Endothelial cell (in vitro differentiated cells): ENCODE measurements around the gene BRCA1. TPM values are rescaled to one million over a fixed set of nuclear protein-coding genes. Genes with fewer than 3 reads are reported as not detected.
A peak's percentile ranks its signal among the peaks of the same experiment; 100 is the strongest.

Experiments
- DNase-seq: peaks from one replicate; pipeline ENCODE4 v3.0.0; 2021; ENCODE audit warnings: low spot score
- H3K27ac Mint-ChIP-seq: one replicate; pipeline ENCODE4 v1.8.0; 2021; ENCODE audit warnings: mixed read lengths, inconsistent platforms; ENCODE audit not compliant: unreplicated experiment
- H3K27me3 Mint-ChIP-seq: one replicate; pipeline ENCODE4 v1.8.0; 2021; ENCODE audit warnings: mild to moderate bottlenecking, moderate library complexity, mixed read lengths, inconsistent platforms; ENCODE audit not compliant: unreplicated experiment
- H3K36me3 Mint-ChIP-seq: one replicate; pipeline ENCODE4 v1.8.0; 2021; ENCODE audit warnings: mild to moderate bottlenecking, low read depth, mixed read lengths, inconsistent platforms; ENCODE audit not compliant: unreplicated experiment
- H3K4me1 Mint-ChIP-seq: one replicate; pipeline ENCODE4 v1.8.0; 2021; ENCODE audit warnings: mild to moderate bottlenecking, mixed read lengths, inconsistent platforms; ENCODE audit not compliant: unreplicated experiment
- H3K4me3 Mint-ChIP-seq: one replicate; pipeline ENCODE4 v1.8.0; 2021; ENCODE audit warnings: mild to moderate bottlenecking, mixed read lengths, inconsistent platforms; ENCODE audit not compliant: unreplicated experiment
- H3K9me3 Mint-ChIP-seq: one replicate; pipeline ENCODE4 v1.8.0; 2021; ENCODE audit warnings: mixed read lengths, inconsistent platforms; ENCODE audit not compliant: unreplicated experiment
- CTCF ChIP-seq: fragments of 200-600 bp; sonication (generic); IDR thresholded peaks from one replicate; pipeline ENCODE4 v1.5.0; 2021; ENCODE audit warnings: antibody characterized with exemption; ENCODE audit not compliant: unreplicated experiment
- total RNA-seq: library from RNA; stranded (reverse); fragmentation: NEBNext Ultra II Directional; extraction: Animal tissue kit (Norgen Biotek cat#: 25700); gene quantifications from one replicate; pipeline ENCODE4 v1.2.1, GENCODE V29; 2021; ENCODE audit not compliant: unreplicated experiment

The BRCA1 gene
- total RNA-seq, 1 donor from 2014 or later: 8.7 TPM

- Mint-ChIP-seq H3K9me3 (no peaks in the 10 kb centered on the region), H3K36me3 (peaks cover 4% of the 10 kb centered on the region), H3K27me3 (peaks cover 13% of the 10 kb centered on the region), H3K4me3 (no peak overlapping the region), H3K4me1 (peaks cover 4% of the 10 kb centered on the region), H3K27ac (no peak overlapping the region)
- no peak for TF ChIP-seq CTCF
- DNase-seq: no peak
Measured at GRCh38 chr17:43026595-43026994, 98.6 kb downstream of the BRCA1 start.

GRCh38 chr17:43025766-43026537, 99.2 kb downstream of the BRCA1 start:
- H3K9me3 Mint-ChIP-seq: no peaks in the 10 kb centered on the region
- DNase-seq: no peak
- H3K4me1 Mint-ChIP-seq: peaks cover 4% of the 10 kb centered on the region
- peaks cover 4% of the 10 kb centered on the region for H3K36me3 Mint-ChIP-seq
- H3K27me3 Mint-ChIP-seq: peaks cover 13% of the 10 kb centered on the region
- TF ChIP-seq CTCF: no peak
- peak overlapping the region; percentile 91 for H3K4me3 Mint-ChIP-seq
- no peak overlapping the region for H3K27ac Mint-ChIP-seq

GRCh38 chr17:43025290-43025657, 99.9 kb downstream of the BRCA1 start:
- Mint-ChIP-seq H3K27ac (peak overlapping the region; percentile 42), H3K36me3 (peaks cover 4% of the 10 kb centered on the region), H3K9me3 (no peaks in the 10 kb centered on the region), H3K4me3 (peak overlapping the region; percentile 91), H3K4me1 (peaks cover 7% of the 10 kb centered on the region), H3K27me3 (peaks cover 13% of the 10 kb centered on the region)
- TF ChIP-seq CTCF: no peak
- DNase-seq: no peak

- peaks cover 4% of the 10 kb centered on the region for H3K36me3 Mint-ChIP-seq
- TF ChIP-seq CTCF: peak; percentile 44
- H3K4me3 Mint-ChIP-seq: peak within 1 kb of the TSS; percentile 97
- peak within 1 kb of the TSS; percentile 93 for H3K27ac Mint-ChIP-seq
- H3K4me1 Mint-ChIP-seq: peaks cover 13% of the 10 kb centered on the region
- peaks cover 15% of the 10 kb centered on the region for H3K27me3 Mint-ChIP-seq
- H3K9me3 Mint-ChIP-seq: no peaks in the 10 kb centered on the region
- peak; percentile 81 for DNase-seq
Measured at GRCh38 chr17:43024407-43025289, 100.5 kb downstream of the BRCA1 start, which contains the start of gene RND2. TSS of gene RND2 (plus strand) at chr17:43025231. CDS start at chr17:43025348, 117 bp downstream.
